ENCODE results near the gene VPS9D1. TPM values are rescaled to one million over a fixed set of nuclear protein-coding genes. Genes with fewer than 3 reads are reported as not detected.

Gene VPS9D1
- total RNA-seq, 4 donors from 2014 or later = 5.9 to 14.1 (median 7.0) TPM

GRCh38 chr16:89697616-89698331 is 22.9 kb downstream of the VPS9D1 start:
- Histone ChIP-seq H3K9me3 (no peaks in the 10 kb centered on the region), H3K4me3 (no peak overlapping the region), H3K4me1 (peaks cover 0 to 26% (median 17%) of the 10 kb centered on the region in 4 donors), H3K36me3 (peaks cover 0 to 54% (median 10%) of the 10 kb centered on the region in 3 donors), H3K27me3 (no peaks in the 10 kb centered on the region), H3K27ac (no peak overlapping the region)
- DNase-seq (ENCODE audit: low spot score in 2 of 2) = no peak
- 85 to 91% methylated on average over 21 to 26 of the region's 32 CpGs for WGBS, 2 donors
- no peak for TF ChIP-seq POLR2A (IDR thresholded peaks at IDR 0.05)
- TF ChIP-seq CTCF (IDR thresholded peaks at IDR 0.05) = no peak
- no peak for TF ChIP-seq EP300 (IDR thresholded peaks at IDR 0.05)

DNA sequence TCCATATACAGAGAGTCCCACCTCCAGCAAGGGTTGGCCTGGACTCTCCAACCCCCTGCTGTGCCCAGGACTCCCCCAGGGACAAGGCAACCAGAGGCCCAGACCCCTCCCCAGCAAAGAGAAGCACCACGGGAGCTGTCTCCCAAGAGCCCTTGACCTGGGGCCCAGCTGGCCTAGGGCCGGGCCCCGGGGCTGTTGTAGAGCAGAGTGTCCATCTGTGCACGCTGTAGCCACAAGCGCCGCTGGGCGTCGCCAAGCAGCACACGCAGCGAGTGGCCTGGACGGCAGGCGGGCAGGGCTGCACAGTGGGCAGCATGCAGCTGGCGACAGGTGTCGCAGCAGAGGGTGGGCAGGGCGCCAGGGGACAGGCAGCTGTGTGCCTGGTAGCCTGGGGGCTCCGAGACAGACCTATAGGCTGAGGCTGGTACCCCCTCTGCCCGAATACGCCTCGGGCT is 23.5 kb downstream of the VPS9D1 start:
- DNase-seq (ENCODE audit: low spot score in 2 of 2) = no peak
- Histone ChIP-seq H3K9me3 (no peaks in the 10 kb centered on the region), H3K27me3 (no peaks in the 10 kb centered on the region), H3K36me3 (peaks cover 0 to 60% (median 10%) of the 10 kb centered on the region in 3 donors), H3K4me3 (no peak overlapping the region), H3K4me1 (peaks cover 0 to 24% (median 16%) of the 10 kb centered on the region in 4 donors), H3K27ac (no peak overlapping the region)
- TF ChIP-seq EP300 (IDR thresholded peaks at IDR 0.05) = no peak
- no peak for TF ChIP-seq POLR2A (IDR thresholded peaks at IDR 0.05)
- no peak for TF ChIP-seq CTCF (IDR thresholded peaks at IDR 0.05)
- 87 to 89% methylated on average over 7 to 15 of the region's 19 CpGs for WGBS, 2 donors

DNA sequence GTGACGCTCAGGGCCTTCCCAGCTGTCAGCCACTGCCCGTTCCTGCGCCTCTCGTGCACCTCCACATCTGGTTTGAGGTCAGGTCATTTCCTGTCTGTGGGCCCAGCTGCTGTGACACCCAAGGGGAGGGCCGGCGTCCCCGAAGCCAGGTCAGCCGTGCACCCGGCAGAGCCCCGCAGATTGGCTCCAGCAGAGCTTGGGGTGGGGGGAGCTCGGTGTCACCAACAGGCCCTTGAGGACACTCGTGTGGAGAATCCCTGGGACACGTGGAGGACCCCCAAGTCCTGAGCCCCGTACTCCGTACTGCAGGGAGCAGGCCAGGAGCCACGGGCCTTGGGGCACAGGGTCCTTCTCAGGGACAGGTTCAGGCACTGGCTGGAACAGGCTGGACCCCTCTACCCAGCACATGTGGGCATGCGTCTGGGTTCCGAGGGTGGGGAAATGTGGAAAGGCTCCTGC is 24.0 kb downstream of the VPS9D1 start:
- Histone ChIP-seq H3K27me3 (no peaks in the 10 kb centered on the region), H3K4me1 (peaks cover 0 to 20% (median 14%) of the 10 kb centered on the region in 4 donors), H3K9me3 (no peaks in the 10 kb centered on the region), H3K27ac (no peak overlapping the region), H3K36me3 (peaks cover 0 to 65% (median 10%) of the 10 kb centered on the region in 3 donors), H3K4me3 (no peak overlapping the region)
- 54 to 63% methylated on average over 13 to 17 of the region's 18 CpGs for WGBS, 2 donors
- no peak for DNase-seq (ENCODE audit: low spot score in 2 of 2)
- TF ChIP-seq EP300 (IDR thresholded peaks at IDR 0.05) (no peak), CTCF (IDR thresholded peaks at IDR 0.05) (no peak), POLR2A (IDR thresholded peaks at IDR 0.05) (no peak)

GRCh38 chr16:89695875-89696669 is 24.6 kb downstream of the VPS9D1 start:
- Histone ChIP-seq H3K36me3 (peaks cover 2 to 71% (median 10%) of the 10 kb centered on the region in 3 donors), H3K27ac (no peak overlapping the region), H3K27me3 (no peaks in the 10 kb centered on the region), H3K4me1 (peaks cover 0 to 17% (median 13%) of the 10 kb centered on the region in 4 donors), H3K4me3 (no peak overlapping the region), H3K9me3 (no peaks in the 10 kb centered on the region)
- TF ChIP-seq POLR2A (IDR thresholded peaks at IDR 0.05) = no peak
- no peak for TF ChIP-seq CTCF (IDR thresholded peaks at IDR 0.05)
- TF ChIP-seq EP300 (IDR thresholded peaks at IDR 0.05) = no peak
- no peak for DNase-seq (ENCODE audit: low spot score in 2 of 2)
- 70 to 78% methylated on average over 13 to 25 of the region's 25 CpGs for WGBS, 2 donors

Measured in tibial nerve (tissue), 4 donors.